Parathyroid adenoma (tissue), 2 donors: ENCODE results near the gene TGFBR3L.
"Not testable (repeated sequence)": the region's sequence is repeated elsewhere in the genome, so short reads cannot be mapped to it uniquely, and the experiment has no call there.

Source experiments
- H2AFZ ChIP-seq: fragments of 300-600 bp; sonication (generic); one replicate; pipeline ENCODE4 v1.7.0; 2017; ENCODE audit warnings: antibody characterized with exemption, mild to moderate bottlenecking
- H3K27ac ChIP-seq: fragments of 300-600 bp; sonication (generic); one replicate; pipeline ENCODE4 v1.7.0; 2017
- H3K27me3 ChIP-seq: fragments of 300-600 bp; sonication (generic); one replicate; pipeline ENCODE4 v1.7.0; 2017; ENCODE audit warnings: low read length; ENCODE audit not compliant: control insufficient read depth, insufficient read depth
- H3K36me3 ChIP-seq: fragments of 300-600 bp; sonication (generic); one replicate; pipeline ENCODE4 v1.7.0; 2017; ENCODE audit warnings: low read length; ENCODE audit not compliant: control insufficient read depth, insufficient read depth
- H3K4me1 ChIP-seq: fragments of 300-600 bp; sonication (generic); one replicate; pipeline ENCODE4 v1.7.0; 2017; ENCODE audit warnings: control low read depth
- H3K4me2 ChIP-seq: fragments of 300-600 bp; sonication (generic); one replicate; pipeline ENCODE4 v1.7.0; 2017; ENCODE audit warnings: low read length
- H3K4me3 ChIP-seq: fragments of 300-600 bp; sonication (generic); one replicate; pipeline ENCODE4 v1.7.0; 2017; ENCODE audit warnings: low read depth, low read length
- H3K79me2 ChIP-seq: fragments of 300-600 bp; sonication (generic); one replicate; pipeline ENCODE4 v1.7.0; 2017; ENCODE audit warnings: control low read depth
- H3K9ac ChIP-seq: fragments of 300-600 bp; sonication (generic); one replicate; pipeline ENCODE4 v1.7.0; 2017; ENCODE audit warnings: mild to moderate bottlenecking
- H3K9me3 ChIP-seq: fragments of 300-600 bp; sonication (generic); one replicate; pipeline ENCODE4 v1.7.0; 2017; ENCODE audit warnings: low read length; ENCODE audit not compliant: control insufficient read depth
- CTCF ChIP-seq: fragments of 300-600 bp; sonication (generic); IDR thresholded peaks from one replicate; pipeline ENCODE4 v1.7.0; 2017; ENCODE audit warnings: antibody characterized with exemption, mild to moderate bottlenecking
- donor health status: primary hyperparathyroidism.

Gene TGFBR3L

GRCh38 chr19:7955696-7956095, 41.1 kb downstream of the TGFBR3L start:
- Histone ChIP-seq H3K27me3 (no peaks in the 10 kb centered on the region), H2AFZ (no peak overlapping the region), H3K4me1 (no peaks in the 10 kb centered on the region), H3K4me3 (no peak overlapping the region), H3K9ac (no peak overlapping the region), H3K27ac (no peak overlapping the region), H3K4me2 (no peak overlapping the region), H3K36me3 (no peaks in the 10 kb centered on the region), H3K9me3 (no peaks in the 10 kb centered on the region), H3K79me2 (no peaks in the 10 kb centered on the region)
- no peak for TF ChIP-seq CTCF

GRCh38 chr19:7959211-7959610, 44.6 kb downstream of the TGFBR3L start:
- Histone ChIP-seq H3K4me3 (no peak overlapping the region), H3K27me3 (no peaks in the 10 kb centered on the region), H3K9ac (no peak overlapping the region), H3K36me3 (no peaks in the 10 kb centered on the region), H3K4me1 (no peaks in the 10 kb centered on the region), H3K79me2 (no peaks in the 10 kb centered on the region), H2AFZ (no peak overlapping the region), H3K4me2 (no peak overlapping the region), H3K27ac (no peak overlapping the region), H3K9me3 (no peaks in the 10 kb centered on the region)
- no peak for TF ChIP-seq CTCF

- not testable (repeated sequence) for H3K36me3 ChIP-seq, H3K4me1 ChIP-seq, H3K4me3 ChIP-seq, H3K9ac ChIP-seq, H3K9me3 ChIP-seq, H3K27ac ChIP-seq, H3K27me3 ChIP-seq, H3K4me2 ChIP-seq, H2AFZ ChIP-seq, H3K79me2 ChIP-seq
These were observed 46.5 kb downstream of the TGFBR3L start for GRCh38 chr19:7961082-7961481.

- Histone ChIP-seq H3K27me3 (no peaks in the 10 kb centered on the region), H3K27ac (no peak overlapping the region), H3K79me2 (no peaks in the 10 kb centered on the region), H3K9me3 (no peaks in the 10 kb centered on the region), H3K9ac (no peak overlapping the region), H3K36me3 (no peaks in the 10 kb centered on the region), H3K4me2 (no peak overlapping the region), H3K4me3 (no peak overlapping the region), H2AFZ (no peak overlapping the region), H3K4me1 (no peaks in the 10 kb centered on the region)
- TF ChIP-seq CTCF = no peak
These were observed 47.4 kb downstream of the TGFBR3L start for GRCh38 chr19:7961920-7962626.

GRCh38 chr19:7962644-7963268, 48.1 kb downstream of the TGFBR3L start:
- no peaks in the 10 kb centered on the region for H3K27me3 ChIP-seq
- TF ChIP-seq CTCF = no peak
- no peaks in the 10 kb centered on the region for H3K4me1 ChIP-seq
- no peaks in the 10 kb centered on the region for H3K9me3 ChIP-seq
- no peak overlapping the region for H2AFZ ChIP-seq
- no peaks in the 10 kb centered on the region for H3K36me3 ChIP-seq
- H3K4me2 ChIP-seq = no peak overlapping the region
- no peak overlapping the region for H3K4me3 ChIP-seq
- no peak overlapping the region for H3K9ac ChIP-seq
- no peak overlapping the region for H3K27ac ChIP-seq
- no peaks in the 10 kb centered on the region for H3K79me2 ChIP-seq
